ENCODE measurements around the gene UBASH3A.
"Not testable (repeated sequence)": the region's sequence is repeated elsewhere in the genome, so short reads cannot be mapped to it uniquely, and the experiment has no call there.

The UBASH3A gene

GRCh38 chr21:42390696-42391095, 13.0 kb upstream of the UBASH3A start:
- DNase-seq (ENCODE audit: low read depth): no peak

DNA sequence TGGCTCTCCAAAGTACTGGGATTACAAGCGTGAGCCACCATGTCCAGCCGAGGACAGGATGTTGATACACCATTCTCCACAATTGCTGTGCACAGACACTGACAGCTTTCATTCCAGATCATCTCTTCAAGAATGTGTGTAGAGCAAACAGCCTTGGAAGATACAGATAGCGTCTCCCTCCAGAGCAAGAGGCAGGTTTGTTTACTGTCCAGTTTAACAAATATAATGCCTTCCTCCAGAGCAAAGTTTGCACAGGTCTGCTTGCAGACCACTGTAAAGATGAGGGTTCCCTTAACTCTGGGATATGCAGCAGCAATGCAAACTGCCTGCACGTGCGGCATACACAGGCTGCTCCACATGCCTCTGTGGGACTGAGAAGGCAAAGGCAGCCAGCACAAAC, 12.4 kb upstream of the UBASH3A start:
- DNase-seq (ENCODE audit: low read depth): no peak

DNA sequence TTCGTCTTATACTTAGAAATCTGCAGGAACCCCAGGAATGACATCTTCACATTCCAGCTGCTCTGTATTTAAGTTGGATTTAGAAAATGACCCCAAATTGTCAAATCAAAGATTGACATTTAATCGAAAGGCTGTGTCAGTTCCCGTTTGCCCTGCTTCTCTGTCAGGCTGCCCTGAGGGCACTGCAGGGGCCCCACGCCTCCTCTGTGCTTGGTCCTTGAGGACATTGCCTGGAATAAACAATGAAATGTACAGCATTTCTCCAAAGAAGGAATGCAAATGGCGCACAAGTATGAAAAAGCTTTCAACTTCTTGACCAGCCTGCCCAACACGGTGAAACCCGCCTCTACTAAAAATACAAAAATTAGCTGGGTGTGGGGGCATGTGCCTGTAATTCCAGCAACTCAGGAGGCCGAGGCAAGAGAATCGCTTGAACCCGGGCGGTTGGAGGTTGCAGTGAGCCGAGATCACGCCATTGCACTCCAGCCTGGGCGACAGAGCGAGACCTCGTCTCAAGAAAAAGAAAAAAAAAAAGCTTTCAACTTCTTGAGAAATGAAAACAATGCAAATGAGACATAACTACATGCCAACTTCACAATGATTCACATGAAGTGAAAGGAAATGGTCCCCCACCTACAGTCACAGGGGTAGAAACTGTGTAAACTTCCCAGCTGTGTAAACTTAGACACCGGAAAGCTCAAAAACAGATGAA, 10.8 kb upstream of the UBASH3A start:
- DNase-seq (ENCODE audit: low read depth): no peak

DNA sequence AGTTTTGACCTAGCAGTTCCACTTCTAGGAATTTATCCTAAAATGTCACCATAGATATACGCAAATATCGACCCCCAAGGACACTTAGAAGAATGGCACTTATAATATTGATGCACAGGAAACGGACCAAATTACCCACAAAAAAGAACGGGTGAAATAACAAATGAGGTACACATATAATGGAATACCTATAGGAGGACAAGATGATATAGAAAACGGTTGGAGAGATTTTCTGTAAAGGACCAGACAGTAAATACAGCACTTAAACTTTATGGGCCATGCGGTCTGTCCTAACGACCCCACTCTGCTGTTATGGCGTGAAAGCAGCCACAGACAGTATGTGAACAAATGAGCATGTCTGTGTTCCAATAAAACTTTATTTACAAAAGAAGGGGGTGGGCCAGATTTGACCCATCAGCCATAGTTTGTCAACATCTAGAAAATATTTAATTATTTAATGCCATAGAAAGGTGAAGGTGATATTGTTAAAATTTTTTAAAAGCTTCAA, 10.2 kb upstream of the UBASH3A start:
- DNase-seq (ENCODE audit: low read depth): no peak

DNA sequence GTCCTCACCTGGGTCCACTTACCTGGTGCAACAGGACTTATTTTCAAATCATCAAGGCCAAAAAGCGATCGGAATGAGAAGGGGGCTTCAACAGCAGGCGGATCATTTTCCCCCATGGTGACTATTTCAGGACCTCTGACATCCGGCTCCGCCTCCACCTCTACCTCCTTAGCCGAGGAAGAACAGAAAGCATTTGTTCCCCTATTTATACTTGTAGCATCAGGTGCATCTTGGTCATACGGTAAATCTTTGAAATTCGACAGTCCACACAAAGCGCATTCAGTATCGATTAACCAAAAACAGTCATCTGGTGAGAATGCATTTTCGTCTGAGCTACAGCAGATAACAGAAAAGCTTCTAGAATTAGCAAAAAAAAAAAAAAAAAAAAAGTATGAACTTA, 8.4 kb upstream of the UBASH3A start:
- DNase-seq (ENCODE audit: low read depth): no peak

GRCh38 chr21:42395905-42396651, 7.6 kb upstream of the UBASH3A start, which contains the start of gene TMPRSS3:
Gene TMPRSS3, minus strand, starts transcription at chr21:42396052. Its CDS starts 635 bp downstream, at chr21:42395417.
- no peak for DNase-seq (ENCODE audit: low read depth)

DNA sequence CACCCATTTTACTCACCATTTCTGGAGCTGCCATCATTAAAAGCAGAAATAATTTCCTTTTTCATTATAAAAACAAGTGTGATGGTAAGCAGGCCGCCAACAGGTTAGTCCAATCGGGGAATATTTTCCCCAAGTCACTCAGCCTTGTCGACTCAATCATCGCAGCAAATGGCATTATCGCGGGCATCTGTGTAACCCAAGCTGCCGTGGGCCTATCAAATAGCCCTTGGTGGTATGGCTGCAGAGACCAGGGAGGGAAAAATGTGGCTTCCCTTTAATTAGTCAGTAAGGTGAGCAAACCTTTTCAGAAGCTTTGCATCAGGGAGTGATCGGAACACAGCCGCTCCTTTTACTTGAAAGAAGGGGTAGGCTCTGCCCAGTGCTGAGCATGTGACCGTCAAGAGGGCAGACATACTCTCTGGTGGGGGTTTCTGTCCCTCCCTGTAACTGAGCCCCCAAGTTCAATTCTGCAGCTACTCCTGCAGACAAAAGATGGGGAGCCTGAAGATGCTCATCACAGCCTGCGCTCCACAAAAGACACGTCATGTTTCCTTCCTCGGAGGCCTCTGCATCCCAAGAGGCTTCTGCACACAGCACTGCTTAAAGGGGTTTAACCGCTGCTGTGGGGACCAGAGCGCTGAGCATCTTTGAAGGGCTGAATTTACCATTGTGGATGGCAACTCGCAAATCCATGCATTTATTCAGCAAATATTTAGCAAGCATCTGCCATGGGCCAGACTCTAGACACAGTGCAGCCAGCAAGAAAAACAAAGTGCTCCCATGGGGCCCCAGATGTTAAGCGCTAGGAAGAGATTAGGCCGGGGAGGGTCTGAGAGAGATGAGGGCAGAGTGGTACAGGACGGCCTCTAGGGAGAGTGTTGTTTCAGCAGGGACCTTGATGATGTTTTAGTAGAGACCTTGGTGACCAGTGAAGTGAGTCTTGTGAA, 6.6 kb upstream of the UBASH3A start:
- DNase-seq (ENCODE audit: low read depth): no peak

DNA sequence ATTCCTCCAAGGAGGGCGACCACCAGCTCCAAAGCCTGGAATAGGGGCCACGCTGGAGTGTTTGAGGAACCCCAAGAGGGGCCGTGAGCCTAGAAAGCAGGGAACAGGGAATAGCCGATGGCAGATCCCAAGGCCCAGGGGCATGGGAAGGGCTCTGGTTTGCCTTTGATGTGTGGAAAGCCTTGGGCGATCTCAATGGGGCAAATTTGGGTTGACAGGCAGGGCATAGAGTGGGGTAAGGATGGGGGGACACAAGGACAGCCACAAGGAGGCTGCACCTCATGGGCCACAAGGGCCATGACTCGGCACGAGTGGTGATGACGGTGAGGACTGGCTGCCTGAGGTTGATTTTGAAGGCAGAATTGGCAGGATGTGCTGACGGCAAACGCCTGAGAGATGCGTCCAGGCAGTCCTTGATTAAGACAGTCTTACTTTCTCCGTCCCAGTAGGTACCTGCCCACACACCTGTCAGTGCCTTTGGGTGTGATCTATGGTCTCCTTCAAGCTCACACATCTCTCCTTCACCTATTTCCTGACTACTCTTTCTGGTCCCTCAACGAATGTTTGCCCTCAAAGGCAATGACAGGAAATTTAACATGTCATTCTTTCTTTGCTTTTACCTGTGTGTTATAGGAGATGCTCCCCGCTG, 5.8 kb upstream of the UBASH3A start:
- DNase-seq (ENCODE audit: low read depth): no peak

- no peak for DNase-seq (ENCODE audit: low read depth)
Observed at GRCh38 chr21:42398436-42399028, 5.2 kb upstream of the UBASH3A start.

- no peak for DNase-seq (ENCODE audit: low read depth)
Observed at GRCh38 chr21:42400525-42400924, 3.2 kb upstream of the UBASH3A start.

DNA sequence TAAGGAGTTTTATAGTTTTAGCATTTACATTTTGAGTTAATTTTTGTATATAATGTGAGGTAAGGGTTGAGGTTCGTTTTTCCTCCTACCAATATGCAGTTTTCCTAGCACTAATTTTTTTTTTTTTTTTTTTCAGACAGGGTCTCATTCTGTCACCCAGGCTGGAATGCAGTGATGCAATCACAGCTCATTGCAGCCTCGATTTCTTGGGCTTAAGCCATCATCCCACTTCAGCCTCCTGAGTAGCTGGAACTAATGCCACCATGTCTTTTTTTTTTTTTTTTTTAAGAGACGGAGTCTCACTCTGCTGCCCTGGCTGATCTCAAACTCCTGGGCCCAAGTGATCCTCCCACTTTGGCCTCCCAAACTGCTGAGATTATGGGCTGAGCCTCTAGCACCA, 2.5 kb upstream of the UBASH3A start:
- DNase-seq (ENCODE audit: low read depth): no peak

GRCh38 chr21:42401820-42402251, 1.9 kb upstream of the UBASH3A start:
- DNase-seq (ENCODE audit: low read depth): no peak

DNA sequence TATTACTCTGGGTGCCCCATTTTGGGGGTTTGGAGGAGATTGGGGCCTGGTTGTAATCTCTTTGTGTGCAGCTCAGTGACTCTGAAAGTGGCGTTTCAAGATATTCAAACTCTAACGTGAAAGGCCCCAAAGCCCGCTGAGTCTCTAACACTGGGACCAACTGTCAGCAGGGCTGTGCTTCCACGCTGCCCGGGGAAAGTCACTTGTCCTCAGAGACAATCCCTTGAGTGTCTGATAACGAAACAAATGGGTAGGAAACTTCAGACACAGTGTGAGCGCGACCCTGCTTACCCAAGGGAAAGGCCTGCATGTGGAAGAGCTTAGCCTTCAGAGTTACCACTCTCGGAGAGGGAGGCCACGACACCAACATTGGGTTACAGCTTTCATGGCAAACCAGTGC, 837 bp downstream of the UBASH3A start:
- DNase-seq (ENCODE audit: low read depth): no peak

DNA sequence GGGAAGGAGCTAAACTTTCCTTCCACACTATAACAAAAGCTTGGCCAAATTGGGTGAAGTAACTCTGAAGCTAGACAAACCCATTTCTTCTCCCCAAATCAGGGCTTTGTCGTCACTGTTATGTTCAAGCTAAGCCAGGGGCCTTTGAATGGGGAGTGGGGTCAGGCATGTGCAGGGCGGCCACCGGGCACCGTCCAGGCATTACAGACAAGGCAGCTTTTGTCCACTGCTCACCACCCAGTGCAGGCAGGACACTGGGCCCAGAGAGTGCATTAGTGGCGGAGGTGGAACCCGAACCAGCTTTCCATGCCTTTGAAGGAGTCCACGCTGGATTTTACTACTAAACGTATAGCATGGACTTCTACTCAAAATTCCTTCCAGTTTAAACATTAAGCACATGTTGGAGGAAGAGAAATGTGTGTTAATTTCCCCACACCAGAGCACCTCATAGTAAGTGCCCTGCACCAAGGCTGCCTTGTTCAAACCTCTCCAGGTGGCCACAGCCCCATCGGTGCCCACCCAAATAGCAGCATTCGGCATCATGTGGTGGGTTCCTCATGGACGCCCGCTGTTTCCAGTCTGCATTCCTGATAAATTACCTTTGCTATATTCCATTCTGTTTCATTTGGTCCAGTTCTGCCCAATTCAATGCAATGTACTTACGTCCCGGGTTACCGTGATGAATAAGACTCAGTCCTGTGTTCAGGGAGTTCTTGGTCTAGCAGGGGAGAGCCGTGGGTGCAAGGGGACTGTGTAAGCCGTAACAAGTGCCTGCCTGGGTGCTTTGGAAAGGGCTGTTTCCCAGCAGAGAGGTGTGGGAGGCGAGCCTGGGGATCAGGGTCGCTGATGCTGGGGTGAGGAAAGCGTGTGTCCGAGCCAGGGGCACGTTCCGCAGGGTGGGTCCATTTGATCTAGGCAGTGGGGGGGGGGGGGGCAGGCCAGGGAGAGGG, 1.6 kb downstream of the UBASH3A start:
- no peak for DNase-seq (ENCODE audit: low read depth)

DNA sequence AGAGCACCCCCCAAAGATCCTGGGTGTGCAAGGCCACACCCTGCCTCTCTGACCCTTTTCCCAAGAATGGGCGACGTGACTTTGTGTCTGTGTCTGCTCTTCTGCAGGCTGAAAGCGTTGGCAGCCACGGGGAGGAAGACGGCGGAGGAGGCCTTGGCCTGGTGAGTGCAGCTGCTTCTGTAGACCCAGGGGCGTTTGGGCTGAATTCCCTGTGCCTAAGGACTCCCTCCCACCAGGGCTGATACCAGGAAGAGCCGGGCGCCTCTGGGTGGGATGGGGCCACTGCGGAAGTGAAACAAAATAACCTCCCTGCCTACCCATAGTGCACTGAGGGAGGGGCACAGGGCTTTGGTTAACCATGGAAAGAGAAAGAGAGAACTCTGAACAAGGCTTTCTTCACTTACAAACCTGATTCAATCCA, 2.5 kb downstream of the UBASH3A start:
- DNase-seq (ENCODE audit: low read depth): no peak

DNA sequence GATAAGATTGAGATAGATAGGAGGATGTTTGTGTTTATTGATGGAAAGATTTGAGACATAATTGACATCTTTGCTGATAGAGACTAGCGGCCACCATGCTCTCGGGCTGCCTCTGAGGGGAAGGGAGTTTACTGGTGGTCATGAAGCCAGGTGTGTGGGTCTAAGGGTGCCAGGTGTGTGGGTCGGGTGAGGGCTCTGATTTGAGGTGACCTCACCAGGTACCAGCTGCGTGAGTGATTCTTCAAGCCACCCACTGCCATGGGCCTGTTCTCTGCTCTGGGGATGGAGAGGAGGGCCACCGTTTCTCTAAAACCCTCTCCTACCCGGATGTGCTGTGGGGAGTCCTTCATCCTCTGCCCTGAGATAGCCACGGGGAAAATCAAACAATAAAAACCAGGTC, 3.2 kb downstream of the UBASH3A start:
- DNase-seq (ENCODE audit: low read depth): no peak

DNA sequence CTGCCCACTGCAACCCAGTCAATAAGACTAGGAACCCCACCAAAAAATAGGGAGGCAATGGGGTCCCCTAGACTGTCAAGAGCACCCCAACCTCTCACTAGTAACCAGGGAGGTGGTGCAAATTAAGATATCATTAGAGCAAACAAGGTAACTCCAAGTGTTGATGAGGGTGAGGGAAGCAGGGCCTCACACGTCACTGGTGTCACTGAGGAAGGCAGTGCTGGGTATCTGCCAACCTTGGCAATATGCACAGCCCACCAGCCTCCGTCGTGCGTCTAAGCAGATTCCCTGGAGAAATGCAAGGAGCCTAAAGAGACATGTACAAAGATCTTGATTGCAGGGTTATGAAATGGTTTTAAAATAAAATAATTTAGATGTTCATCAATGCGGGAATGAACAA, 3.8 kb downstream of the UBASH3A start:
- DNase-seq (ENCODE audit: low read depth): no peak

GRCh38 chr21:42408718-42409117, 5.0 kb downstream of the UBASH3A start:
- DNase-seq (ENCODE audit: low read depth): not testable (repeated sequence)

GRCh38 chr21:42409366-42409765, 5.7 kb downstream of the UBASH3A start:
- DNase-seq (ENCODE audit: low read depth): no peak

All from stimulated activated CD8-positive, alpha-beta memory T cell treated with anti-CD3 and anti-CD28 coated beads, Interleukin-15, amount 100 ng/mL, for 1 hour (primary cell).